B cell (primary cell): Measurements from ENCODE around the gene CACNA2D2. TPM values are rescaled to one million over a fixed set of nuclear protein-coding genes. Genes with fewer than 3 reads are reported as not detected.

Experiments used
- ATAC-seq: fragments of 200-7000 bp; cut with Tn5 transposase; one replicate; pipeline ENCODE4 v1.10.0; 2021; ENCODE audit warnings: low read depth, mild to moderate bottlenecking, moderate number of reproducible peaks, moderate library complexity
- CTCF ChIA-PET: fragments of 350-600 bp; sonication (Branson Sonifier 250); formaldehyde crosslinking; loops from one replicate; lab custom pipeline; 2021; ENCODE audit warnings: antibody characterized with exemption, inconsistent platforms; lab: Charles Lee
- POLR2A ChIA-PET: fragments of 350-600 bp; sonication (Branson Sonifier 250); formaldehyde crosslinking; loops from one replicate; lab custom pipeline; 2021; ENCODE audit warnings: antibody characterized with exemption; lab: Charles Lee
- DNase-seq: peaks from one replicate; pipeline ENCODE4 v3.0.0; 2013
- H2AFZ ChIP-seq: 2 replicates; pipeline ENCODE4 v1.6.1; 2012; ENCODE audit warnings: mild to moderate bottlenecking, low read depth, low read length; ENCODE audit not compliant: insufficient read depth, poor library complexity, severe bottlenecking
- H3K27ac ChIP-seq, 2 donors: 1 replicate in 1 of 2; 2 replicates in 1 of 2; pipeline ENCODE4 v1.5.1; 2012 to 2013; ENCODE audit warnings: low read length in 2 of 2, mild to moderate bottlenecking in 2 of 2, moderate library complexity in 1 of 2
- H3K27me3 ChIP-seq, 4 experiments: fragments of 200-600 bp in 1 of 4; sonication (generic) in 1 of 4; replicated peaks in 1 of 4; 1 replicate in 2 of 4; 2 replicates in 2 of 4; pipeline versions ENCODE4 v1.6.1 to v1.7.0; 2013 to 2016; ENCODE audit warnings: low read length in 3 of 4, mild to moderate bottlenecking in 2 of 4, mixed read lengths in 1 of 4, moderate library complexity in 1 of 4; ENCODE audit not compliant: insufficient read depth in 4 of 4, control insufficient read depth in 3 of 4; ENCODE audit errors: control extremely low read depth in 1 of 4
- H3K36me3 ChIP-seq, 2 experiments: replicated peaks in 1 of 2; 1 replicate in 1 of 2; 2 replicates in 1 of 2; pipeline versions ENCODE4 v1.6.1 to v1.7.1; 2013; ENCODE audit warnings: low read length in 1 of 2; ENCODE audit not compliant: insufficient read depth in 2 of 2, control insufficient read depth in 1 of 2; ENCODE audit errors: control extremely low read depth in 1 of 2, extremely low read depth in 1 of 2
- H3K4me1 ChIP-seq, 2 donors: fragments of 200-600 bp in 1 of 2; sonication (generic) in 1 of 2; 1 replicate in 1 of 2; 2 replicates in 1 of 2; pipeline versions ENCODE4 v1.5.1 to v1.6.1; 2013 to 2017; ENCODE audit warnings: low read length in 2 of 2; ENCODE audit not compliant: control insufficient read depth in 2 of 2, insufficient read depth in 2 of 2
- H3K4me2 ChIP-seq: replicated peaks from 2 replicates; pipeline ENCODE3; 2012; ENCODE audit warnings: mild to moderate bottlenecking, low read depth, low read length; ENCODE audit not compliant: poor library complexity, severe bottlenecking
- H3K4me3 ChIP-seq, 5 experiments: fragments of 200-600 bp in 1 of 5; sonication (generic) in 1 of 5; 1 replicate in 3 of 5; 2 replicates in 2 of 5; pipeline versions ENCODE4 v1.5.1 to v1.7.0; 2011 to 2016; ENCODE audit warnings: low read length in 4 of 5, mild to moderate bottlenecking in 4 of 5, low read depth in 2 of 5, control low read depth in 1 of 5, moderate library complexity in 1 of 5; ENCODE audit not compliant: insufficient read depth in 1 of 5; ENCODE audit errors: control extremely low read depth in 1 of 5, extremely low read depth in 1 of 5
- H3K79me2 ChIP-seq: fragments of 200-600 bp; sonication (generic); one replicate; pipeline ENCODE4 v1.6.0; 2016; ENCODE audit warnings: low read length; ENCODE audit not compliant: control insufficient read depth, insufficient read depth
- H3K9ac ChIP-seq: fragments of 200-600 bp; sonication (generic); 2 replicates; pipeline ENCODE4 v1.6.1; 2017; ENCODE audit warnings: mild to moderate bottlenecking, low read length, moderate library complexity
- H3K9me3 ChIP-seq, 3 donors: one replicate each; pipeline versions ENCODE4 v1.6.1 to v1.7.1; 2013; ENCODE audit warnings: low read length in 2 of 3; ENCODE audit not compliant: control insufficient read depth in 2 of 3, insufficient read depth in 1 of 3; ENCODE audit errors: control extremely low read depth in 1 of 3
- H4K20me1 ChIP-seq: 2 replicates; pipeline ENCODE4 v1.6.0; 2012; ENCODE audit warnings: mild to moderate bottlenecking, low read length; ENCODE audit not compliant: insufficient read depth, control insufficient read depth, poor library complexity, severe bottlenecking
- H3K27ac Mint-ChIP-seq: one replicate; pipeline ENCODE4 v1.8.0; 2021; ENCODE audit warnings: mixed read lengths
- H3K27me3 Mint-ChIP-seq: one replicate; pipeline ENCODE4 v1.8.0; 2021; ENCODE audit warnings: mixed read lengths
- H3K4me1 Mint-ChIP-seq: one replicate; pipeline ENCODE4 v1.8.0; 2021; ENCODE audit warnings: mixed read lengths
- H3K4me3 Mint-ChIP-seq: one replicate; pipeline ENCODE4 v1.8.0; 2021; ENCODE audit warnings: mixed read lengths
- H3K9me3 Mint-ChIP-seq: one replicate; pipeline ENCODE4 v1.8.0; 2022; ENCODE audit warnings: mixed read lengths; ENCODE audit not compliant: insufficient read depth
- EZH2 ChIP-seq: IDR thresholded peaks from 2 replicates; pipeline ENCODE4 v1.6.1; 2012; ENCODE audit warnings: borderline replicate concordance, low read depth, mild to moderate bottlenecking, moderate library complexity, low read length; ENCODE audit not compliant: insufficient read depth, poor library complexity, severe bottlenecking
- WGBS: methylation state at CpG from one replicate; pipeline ENCODE4 v1.1.5; 2013; ENCODE audit warnings: missing lambda C conversion rate; ENCODE audit not compliant: insufficient coverage; 5-methylcytosine and 5-hydroxymethylcytosine counted together
- intact Hi-C: fragments of 100-400 bp; cut with micrococcal nuclease; formaldehyde crosslinking; loops from one replicate; pipeline ENCODE4 v1.10.0; 2022
- polyA plus RNA-seq: library from polyadenylated mRNA; depleted of rRNA; stranded (reverse); fragments of >200 nt; gene quantifications from 2 replicates; pipeline ENCODE4 v1.2.3, GENCODE V29; 2012
- total RNA-seq, 2 donors: library from RNA; stranded (reverse); fragments of 120-200 nt in 1 of 2; gene quantifications; 1 replicate in 1 of 2; 2 replicates in 1 of 2; pipeline versions ENCODE4 v1.2.3 to v1.2.4, GENCODE V29; 2013 to 2022
- TF ChIP-seq, protein P1 (sequence below): fragments of 200-600 bp; IDR thresholded peaks from one replicate; pipeline ENCODE4 v1.8.0; 2022; ENCODE audit warnings: antibody characterized with exemption, mild to moderate bottlenecking

CACNA2D2 gene
- total and polyA plus RNA-seq, 2 donors (not counting 1 experiment from before 2014, with no cell fraction given) = 0.69 to 1.2 TPM

DNA sequence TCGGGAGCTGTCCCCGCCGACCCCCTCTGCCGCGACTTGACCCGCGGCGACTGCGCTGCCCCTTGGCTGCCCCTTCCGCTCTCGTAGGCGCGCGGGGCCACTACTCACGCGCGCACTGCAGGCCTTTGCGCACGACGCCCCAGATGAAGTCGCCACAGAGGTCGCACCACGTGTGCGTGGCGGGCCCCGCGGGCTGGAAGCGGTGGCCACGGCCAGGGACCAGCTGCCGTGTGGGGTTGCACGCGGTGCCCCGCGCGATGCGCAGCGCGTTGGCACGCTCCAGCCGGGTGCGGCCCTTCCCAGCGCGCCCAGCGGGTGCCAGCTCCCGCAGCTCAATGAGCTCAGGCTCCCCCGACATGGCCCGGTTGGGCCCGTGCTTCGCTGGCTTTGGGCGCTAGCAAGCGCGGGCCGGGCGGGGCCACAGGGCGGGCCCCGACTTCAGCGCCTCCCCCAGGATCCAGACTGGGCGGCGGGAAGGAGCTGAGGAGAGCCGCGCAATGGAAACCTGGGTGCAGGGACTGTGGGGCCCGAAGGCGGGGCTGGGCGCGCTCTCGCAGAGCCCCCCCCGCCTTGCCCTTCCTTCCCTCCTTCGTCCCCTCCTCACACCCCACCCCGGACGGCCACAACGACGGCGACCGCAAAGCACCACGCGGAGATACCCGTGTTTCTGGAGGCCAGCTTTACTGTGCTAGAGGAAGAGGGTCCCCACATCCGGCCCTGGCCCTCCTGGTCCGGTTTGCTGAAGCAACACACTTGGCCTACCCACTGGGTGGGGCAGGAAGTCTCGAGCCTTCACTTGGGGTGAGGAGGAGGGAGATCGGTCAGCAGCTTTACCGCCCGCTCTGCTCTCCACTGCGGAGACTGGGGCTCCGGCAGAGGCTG is 162.7 kb downstream of the CACNA2D2 start, which contains the start of gene RASSF1:
RASSF1 (minus strand) TSS at position 389 of the 882 bp plus-strand sequence; CDS start at position 358, 31 bp downstream.
- H3K4me1 ChIP-seq = peaks cover 42 to 62% of the 10 kb centered on the region in 2 donors
- DNase-seq (peak; percentile 70), ATAC-seq (peak; percentile 5)
- peak within 1 kb of the TSS; percentile 82 for H2AFZ ChIP-seq
- no peaks in the 10 kb centered on the region for H3K27me3 ChIP-seq
- H3K36me3 ChIP-seq = peaks cover 0 to 10% of the 10 kb centered on the region in 2 experiments
- peak within 1 kb of the TSS; percentile 89 for H3K9ac ChIP-seq
- H3K9me3 ChIP-seq = no peaks in the 10 kb centered on the region
- peak within 1 kb of the TSS; percentile 61 to 86 (median 69) for H3K4me3 ChIP-seq
- TF ChIP-seq EZH2 = no peak
- TF ChIP-seq, protein P1, sequence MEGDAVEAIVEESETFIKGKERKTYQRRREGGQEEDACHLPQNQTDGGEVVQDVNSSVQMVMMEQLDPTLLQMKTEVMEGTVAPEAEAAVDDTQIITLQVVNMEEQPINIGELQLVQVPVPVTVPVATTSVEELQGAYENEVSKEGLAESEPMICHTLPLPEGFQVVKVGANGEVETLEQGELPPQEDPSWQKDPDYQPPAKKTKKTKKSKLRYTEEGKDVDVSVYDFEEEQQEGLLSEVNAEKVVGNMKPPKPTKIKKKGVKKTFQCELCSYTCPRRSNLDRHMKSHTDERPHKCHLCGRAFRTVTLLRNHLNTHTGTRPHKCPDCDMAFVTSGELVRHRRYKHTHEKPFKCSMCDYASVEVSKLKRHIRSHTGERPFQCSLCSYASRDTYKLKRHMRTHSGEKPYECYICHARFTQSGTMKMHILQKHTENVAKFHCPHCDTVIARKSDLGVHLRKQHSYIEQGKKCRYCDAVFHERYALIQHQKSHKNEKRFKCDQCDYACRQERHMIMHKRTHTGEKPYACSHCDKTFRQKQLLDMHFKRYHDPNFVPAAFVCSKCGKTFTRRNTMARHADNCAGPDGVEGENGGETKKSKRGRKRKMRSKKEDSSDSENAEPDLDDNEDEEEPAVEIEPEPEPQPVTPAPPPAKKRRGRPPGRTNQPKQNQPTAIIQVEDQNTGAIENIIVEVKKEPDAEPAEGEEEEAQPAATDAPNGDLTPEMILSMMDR = no peak
- Mint-ChIP-seq H3K27ac (peak within 1 kb of the TSS; percentile 99), H3K4me1 (peaks cover 53% of the 10 kb centered on the region), H3K27me3 (no peaks in the 10 kb centered on the region), H3K4me3 (peak within 1 kb of the TSS; percentile 96), H3K9me3 (no peaks in the 10 kb centered on the region)
- peaks cover 10% of the 10 kb centered on the region for H4K20me1 ChIP-seq
- POLR2A ChIA-PET = interaction anchor here (0.5 to 6.1 kb wide), 11 partner anchors 11 to 1908 kb away, joined by 3 to 96 read pairs (median 4); partner anchors contain the start of genes C3orf18, CYB561D2, HEMK1 and HYAL3
- intact Hi-C loops = no loop called here
- peak within 1 kb of the TSS; percentile 90 for H3K4me2 ChIP-seq
- H3K27ac ChIP-seq = peak within 1 kb of the TSS; percentile 97 to 98
- H3K79me2 ChIP-seq = peaks cover 37% of the 10 kb centered on the region
- under 1% methylated on average over 76 of the region's 85 CpGs for WGBS
- CTCF ChIA-PET = interaction anchor here (0.5 to 2.0 kb wide), 7 partner anchors 10 to 1421 kb away, joined by 3 to 14 read pairs (median 4); partner anchors contain the start of genes CYB561D2, HYAL3, IFRD2 and NAA80
